ENCODE data around the gene SPATA9. TPM values are rescaled to one million over a fixed set of nuclear protein-coding genes. Genes with fewer than 3 reads are reported as not detected.
"Not testable (repeated sequence)": the region's sequence is repeated elsewhere in the genome, so short reads cannot be mapped to it uniquely, and the experiment has no call there.

The SPATA9 gene
- total and polyA plus RNA-seq, 2 donors, result 0.19 to 0.68 TPM

- H3K9me3 ChIP-seq (ENCODE audit: control insufficient read depth in 2 of 2, insufficient read depth in 1 of 2, low read length in 1 of 2), result peaks cover 0 to 3% of the 10 kb centered on the region in 2 donors
Measured at GRCh38 chr5:95641741-95642220, 41.0 kb downstream of the SPATA9 start.

GRCh38 chr5:95638632-95639031 is 44.2 kb downstream of the SPATA9 start:
- Histone ChIP-seq H3K4me1 (ENCODE audit: control insufficient read depth in 2 of 2, insufficient read depth in 2 of 2, low read length in 2 of 2) (no peaks in the 10 kb centered on the region), H3K27me3 (ENCODE audit: control insufficient read depth in 2 of 2, insufficient read depth in 1 of 2, low read length in 1 of 2) (no peaks in the 10 kb centered on the region), H3K36me3 (ENCODE audit: control insufficient read depth in 2 of 2, insufficient read depth in 2 of 2, low read length in 1 of 2) (no peaks in the 10 kb centered on the region), H3K27ac (ENCODE audit: low read depth in 1 of 2, low read length in 1 of 2) (no peak overlapping the region), H3K4me3 (ENCODE audit: low read length in 2 of 2) (no peak overlapping the region), H3K9me3 (ENCODE audit: control insufficient read depth in 2 of 2, insufficient read depth in 1 of 2, low read length in 1 of 2) (no peaks in the 10 kb centered on the region)
- whole genome bisulfite sequencing, result 72% methylated on average over 3 of the region's 3 CpGs
- no peak for DNase-seq (ENCODE audit: low read depth in 6 of 9, low spot score in 9 of 9)

More at GRCh38 chr5:95641741-95642220, 41.0 kb downstream of the SPATA9 start:
- H3K27me3 ChIP-seq (ENCODE audit: control insufficient read depth in 2 of 2, insufficient read depth in 1 of 2, low read length in 1 of 2), result no peaks in the 10 kb centered on the region
- H3K27ac ChIP-seq (ENCODE audit: low read depth in 1 of 2, low read length in 1 of 2), result no peak overlapping the region
- WGBS, result 96% methylated on average over 5 of the region's 5 CpGs
- H3K36me3 ChIP-seq (ENCODE audit: control insufficient read depth in 2 of 2, insufficient read depth in 2 of 2, low read length in 1 of 2), result no peaks in the 10 kb centered on the region
- H3K4me1 ChIP-seq (ENCODE audit: control insufficient read depth in 2 of 2, insufficient read depth in 2 of 2, low read length in 2 of 2), result peaks cover 3 to 11% of the 10 kb centered on the region in 2 donors
- no peak overlapping the region for H3K4me3 ChIP-seq (ENCODE audit: low read length in 2 of 2)
- no peak for DNase-seq (ENCODE audit: low read depth in 6 of 9, low spot score in 9 of 9)

- WGBS, result 94% methylated on average over 3 of the region's 3 CpGs
- H3K4me3 ChIP-seq (ENCODE audit: low read length in 2 of 2), result no peak overlapping the region
Measured at GRCh38 chr5:95634081-95634480, 48.7 kb downstream of the SPATA9 start.

GRCh38 chr5:95633671-95634070 is 49.1 kb downstream of the SPATA9 start:
- H3K27me3 ChIP-seq (ENCODE audit: control insufficient read depth in 2 of 2, insufficient read depth in 1 of 2, low read length in 1 of 2), result no peaks in the 10 kb centered on the region
- H3K4me1 ChIP-seq (ENCODE audit: control insufficient read depth in 2 of 2, insufficient read depth in 2 of 2, low read length in 2 of 2), result peaks cover 0 to 2% of the 10 kb centered on the region in 2 donors
- H3K9me3 ChIP-seq (ENCODE audit: control insufficient read depth in 2 of 2, insufficient read depth in 1 of 2, low read length in 1 of 2), result no peaks in the 10 kb centered on the region
- no peak overlapping the region for H3K27ac ChIP-seq (ENCODE audit: low read depth in 1 of 2, low read length in 1 of 2)
- DNase-seq (ENCODE audit: low read depth in 6 of 9, low spot score in 9 of 9), result no peak
- no peak overlapping the region for H3K4me3 ChIP-seq (ENCODE audit: low read length in 2 of 2)
- 96% methylated on average over 3 of the region's 3 CpGs for WGBS
- H3K36me3 ChIP-seq (ENCODE audit: control insufficient read depth in 2 of 2, insufficient read depth in 2 of 2, low read length in 1 of 2), result no peaks in the 10 kb centered on the region

More at GRCh38 chr5:95634081-95634480, 48.7 kb downstream of the SPATA9 start:
- no peak for DNase-seq (ENCODE audit: low read depth in 6 of 9, low spot score in 9 of 9)
- Histone ChIP-seq H3K27ac (ENCODE audit: low read depth in 1 of 2, low read length in 1 of 2) (no peak overlapping the region), H3K36me3 (ENCODE audit: control insufficient read depth in 2 of 2, insufficient read depth in 2 of 2, low read length in 1 of 2) (no peaks in the 10 kb centered on the region), H3K27me3 (ENCODE audit: control insufficient read depth in 2 of 2, insufficient read depth in 1 of 2, low read length in 1 of 2) (no peaks in the 10 kb centered on the region), H3K4me1 (ENCODE audit: control insufficient read depth in 2 of 2, insufficient read depth in 2 of 2, low read length in 2 of 2) (peaks cover 0 to 2% of the 10 kb centered on the region in 2 donors), H3K9me3 (ENCODE audit: control insufficient read depth in 2 of 2, insufficient read depth in 1 of 2, low read length in 1 of 2) (no peaks in the 10 kb centered on the region)

GRCh38 chr5:95632942-95633341 is 49.8 kb downstream of the SPATA9 start:
- not testable (repeated sequence) for H3K9me3 ChIP-seq (ENCODE audit: control insufficient read depth in 2 of 2, insufficient read depth in 1 of 2, low read length in 1 of 2); DNase-seq (ENCODE audit: low read depth in 6 of 9, low spot score in 9 of 9); H3K27ac ChIP-seq (ENCODE audit: low read depth in 1 of 2, low read length in 1 of 2); H3K4me3 ChIP-seq (ENCODE audit: low read length in 2 of 2); H3K4me1 ChIP-seq (ENCODE audit: control insufficient read depth in 2 of 2, insufficient read depth in 2 of 2, low read length in 2 of 2); H3K27me3 ChIP-seq (ENCODE audit: control insufficient read depth in 2 of 2, insufficient read depth in 1 of 2, low read length in 1 of 2); H3K36me3 ChIP-seq (ENCODE audit: control insufficient read depth in 2 of 2, insufficient read depth in 2 of 2, low read length in 1 of 2)
- 96% methylated on average over 2 of the region's 2 CpGs for WGBS

- Histone ChIP-seq H3K27ac (ENCODE audit: low read depth in 1 of 2, low read length in 1 of 2) (no peak overlapping the region), H3K4me3 (ENCODE audit: low read length in 2 of 2) (no peak overlapping the region)
- peak in 2 of 9 donors; percentile 47 to 65 for DNase-seq (ENCODE audit: low read depth in 6 of 9, low spot score in 9 of 9)
Measured at GRCh38 chr5:95631991-95632675, 50.7 kb downstream of the SPATA9 start.

GRCh38 chr5:95631255-95631958 is 51.4 kb downstream of the SPATA9 start:
- Histone ChIP-seq H3K36me3 (ENCODE audit: control insufficient read depth in 2 of 2, insufficient read depth in 2 of 2, low read length in 1 of 2) (no peaks in the 10 kb centered on the region), H3K4me1 (ENCODE audit: control insufficient read depth in 2 of 2, insufficient read depth in 2 of 2, low read length in 2 of 2) (peaks cover 0 to 2% of the 10 kb centered on the region in 2 donors), H3K4me3 (ENCODE audit: low read length in 2 of 2) (no peak overlapping the region), H3K27ac (ENCODE audit: low read depth in 1 of 2, low read length in 1 of 2) (no peak overlapping the region), H3K9me3 (ENCODE audit: control insufficient read depth in 2 of 2, insufficient read depth in 1 of 2, low read length in 1 of 2) (no peaks in the 10 kb centered on the region), H3K27me3 (ENCODE audit: control insufficient read depth in 2 of 2, insufficient read depth in 1 of 2, low read length in 1 of 2) (no peaks in the 10 kb centered on the region)
- 97% methylated on average over 2 of the region's 2 CpGs for WGBS
- no peak for DNase-seq (ENCODE audit: low read depth in 6 of 9, low spot score in 9 of 9)

More at GRCh38 chr5:95631991-95632675, 50.7 kb downstream of the SPATA9 start:
- Histone ChIP-seq H3K36me3 (ENCODE audit: control insufficient read depth in 2 of 2, insufficient read depth in 2 of 2, low read length in 1 of 2) (no peaks in the 10 kb centered on the region), H3K4me1 (ENCODE audit: control insufficient read depth in 2 of 2, insufficient read depth in 2 of 2, low read length in 2 of 2) (peaks cover 0 to 2% of the 10 kb centered on the region in 2 donors), H3K27me3 (ENCODE audit: control insufficient read depth in 2 of 2, insufficient read depth in 1 of 2, low read length in 1 of 2) (no peaks in the 10 kb centered on the region), H3K9me3 (ENCODE audit: control insufficient read depth in 2 of 2, insufficient read depth in 1 of 2, low read length in 1 of 2) (no peaks in the 10 kb centered on the region)
- 77% methylated on average over 4 of the region's 4 CpGs for WGBS

- no peaks in the 10 kb centered on the region for H3K9me3 ChIP-seq (ENCODE audit: control insufficient read depth in 2 of 2, insufficient read depth in 1 of 2, low read length in 1 of 2)
- H3K4me3 ChIP-seq (ENCODE audit: low read length in 2 of 2), result no peak overlapping the region
- H3K27ac ChIP-seq (ENCODE audit: low read depth in 1 of 2, low read length in 1 of 2), result no peak overlapping the region
- H3K36me3 ChIP-seq (ENCODE audit: control insufficient read depth in 2 of 2, insufficient read depth in 2 of 2, low read length in 1 of 2), result no peaks in the 10 kb centered on the region
- peaks cover 0 to 2% of the 10 kb centered on the region in 2 donors for H3K4me1 ChIP-seq (ENCODE audit: control insufficient read depth in 2 of 2, insufficient read depth in 2 of 2, low read length in 2 of 2)
- no peak for DNase-seq (ENCODE audit: low read depth in 6 of 9, low spot score in 9 of 9)
- 99% methylated on average over 5 of the region's 5 CpGs for WGBS
- H3K27me3 ChIP-seq (ENCODE audit: control insufficient read depth in 2 of 2, insufficient read depth in 1 of 2, low read length in 1 of 2), result no peaks in the 10 kb centered on the region
Measured at GRCh38 chr5:95630394-95630917, 52.3 kb downstream of the SPATA9 start.

- WGBS, result 98% methylated on average over 1 of the region's 1 CpG
- H3K4me3 ChIP-seq (ENCODE audit: low read length in 2 of 2), result no peak overlapping the region
- no peak for DNase-seq (ENCODE audit: low read depth in 6 of 9, low spot score in 9 of 9)
- peaks cover 0 to 2% of the 10 kb centered on the region in 2 donors for H3K4me1 ChIP-seq (ENCODE audit: control insufficient read depth in 2 of 2, insufficient read depth in 2 of 2, low read length in 2 of 2)
- no peaks in the 10 kb centered on the region for H3K9me3 ChIP-seq (ENCODE audit: control insufficient read depth in 2 of 2, insufficient read depth in 1 of 2, low read length in 1 of 2)
- H3K27me3 ChIP-seq (ENCODE audit: control insufficient read depth in 2 of 2, insufficient read depth in 1 of 2, low read length in 1 of 2), result no peaks in the 10 kb centered on the region
- no peak overlapping the region for H3K27ac ChIP-seq (ENCODE audit: low read depth in 1 of 2, low read length in 1 of 2)
- H3K36me3 ChIP-seq (ENCODE audit: control insufficient read depth in 2 of 2, insufficient read depth in 2 of 2, low read length in 1 of 2), result no peaks in the 10 kb centered on the region
Measured at GRCh38 chr5:95628933-95629332, 53.9 kb downstream of the SPATA9 start.

All from thymus (tissue), 11 donors.